Hepatocyte (in vitro differentiated cells): Measurements from ENCODE around the gene PHLDA3.

Source experiments
- CTCF ChIP-seq: fragments of 200-600 bp; sonication (generic); IDR thresholded peaks from 2 replicates; pipeline ENCODE4 v1.5.1; 2016; ENCODE audit warnings: antibody characterized with exemption, mild to moderate bottlenecking; ENCODE audit not compliant: poor library complexity
- EZH2 ChIP-seq: fragments of 200-600 bp; sonication (generic); IDR thresholded peaks from 2 replicates; pipeline ENCODE4 v1.6.1; 2016; ENCODE audit warnings: antibody characterized with exemption, mild to moderate bottlenecking, borderline replicate concordance
- EZH2phosphoT487 ChIP-seq: fragments of 200-600 bp; sonication (generic); IDR thresholded peaks from one replicate; pipeline ENCODE4 v1.6.1; 2018; ENCODE audit warnings: antibody characterized with exemption, mild to moderate bottlenecking, low read depth, moderate library complexity; ENCODE audit not compliant: unreplicated experiment, severe bottlenecking

- TF ChIP-seq CTCF (no peak), EZH2 (no peak), EZH2phosphoT487 (no peak)
These were observed 37.8 kb upstream of the PHLDA3 start, which contains the start of gene CSRP1 for GRCh38 chr1:201506557-201507359.
